ENCODE measurements around the gene HMHB1.

Gene HMHB1

GRCh38 chr5:143790457-143791112 is 21.4 kb upstream of the HMHB1 start:
- FAIRE-seq: no peak
- no peak for TF ChIP-seq CTCF (IDR thresholded peaks at IDR 0.05; ENCODE audit: insufficient read depth, missing control alignments)
- no peak for DNase-seq (ENCODE audit: insufficient read length, low spot score)

GRCh38 chr5:143791848-143792731 is 19.9 kb upstream of the HMHB1 start:
- DNase-seq (ENCODE audit: insufficient read length, low spot score) (no peak), FAIRE-seq (no peak)
- TF ChIP-seq CTCF (IDR thresholded peaks at IDR 0.05; ENCODE audit: insufficient read depth, missing control alignments): no peak

GRCh38 chr5:143793249-143793648 is 18.7 kb upstream of the HMHB1 start:
- no peak for TF ChIP-seq CTCF (IDR thresholded peaks at IDR 0.05; ENCODE audit: insufficient read depth, missing control alignments)
- FAIRE-seq: no peak
- no peak for DNase-seq (ENCODE audit: insufficient read length, low spot score)

- TF ChIP-seq CTCF (IDR thresholded peaks at IDR 0.05; ENCODE audit: insufficient read depth, missing control alignments): no peak
- FAIRE-seq (no peak), DNase-seq (ENCODE audit: insufficient read length, low spot score) (no peak)
These were observed 15.8 kb upstream of the HMHB1 start for GRCh38 chr5:143796125-143796524.

- TF ChIP-seq CTCF (IDR thresholded peaks at IDR 0.05; ENCODE audit: insufficient read depth, missing control alignments): no peak
- DNase-seq (ENCODE audit: insufficient read length, low spot score): no peak
- no peak for FAIRE-seq
These were observed 15.2 kb upstream of the HMHB1 start for GRCh38 chr5:143796753-143797152.

GRCh38 chr5:143800715-143801114 is 11.2 kb upstream of the HMHB1 start:
- DNase-seq (ENCODE audit: insufficient read length, low spot score): no peak
- FAIRE-seq: no peak
- TF ChIP-seq CTCF (IDR thresholded peaks at IDR 0.05; ENCODE audit: insufficient read depth, missing control alignments): no peak

Measured in D721Med (cell line).